HG03159 (cell line): ENCODE data around the gene NPAS3.

ENCODE experiments used
- ATAC-seq: cut with Tn5 transposase; IDR thresholded peaks from one replicate; pipeline ENCODE4 v1.9.1; 2021; ENCODE audit warnings: mild to moderate bottlenecking, moderate library complexity; ENCODE audit not compliant: unreplicated experiment

NPAS3 gene

GRCh38 chr14:33362934-33363333 is 424.3 kb downstream of the NPAS3 start:
- ATAC-seq = no peak

DNA sequence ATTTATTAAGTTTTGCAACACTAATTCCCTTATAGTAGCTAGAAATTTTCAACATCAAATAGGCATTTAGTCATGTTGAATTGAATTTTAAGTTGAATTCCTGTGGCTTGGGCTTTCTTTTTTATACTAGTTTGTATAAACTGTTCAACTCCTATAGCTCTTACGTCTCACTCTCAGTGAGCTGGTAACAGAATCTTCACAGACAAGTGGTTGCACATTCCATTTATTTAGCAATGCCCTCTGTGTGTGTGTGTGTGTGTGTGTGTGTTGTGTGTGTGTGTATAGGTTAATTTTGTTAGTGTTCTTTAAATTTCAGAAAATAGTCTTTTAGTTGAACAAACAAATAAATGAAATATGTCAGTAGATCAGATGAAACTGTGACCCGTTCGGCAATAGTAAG is 425.0 kb downstream of the NPAS3 start:
- ATAC-seq = no peak

DNA sequence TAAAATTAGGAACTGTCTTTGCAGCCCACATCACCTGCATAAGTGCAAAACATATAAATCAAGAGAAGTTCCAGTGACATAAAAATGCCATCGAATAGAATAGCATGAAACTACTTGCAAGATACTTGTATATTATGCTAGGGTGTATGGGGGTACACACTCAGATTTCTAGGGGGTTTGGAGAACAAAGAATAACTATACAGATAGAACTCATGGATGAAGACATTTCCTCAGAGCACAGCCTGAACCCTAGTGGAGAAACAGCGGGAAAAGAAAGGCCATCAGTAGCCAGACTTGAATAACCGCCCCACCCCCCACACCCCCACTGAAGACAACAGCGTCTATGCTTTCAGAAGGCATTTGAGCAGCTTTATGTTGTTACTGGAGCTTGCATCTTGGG is 425.8 kb downstream of the NPAS3 start:
- ATAC-seq = no peak

- ATAC-seq = no peak
Measured at GRCh38 chr14:33369041-33369440, 430.4 kb downstream of the NPAS3 start.

- ATAC-seq = peak; percentile 90
Measured at GRCh38 chr14:33369972-33370371, 431.3 kb downstream of the NPAS3 start.

GRCh38 chr14:33370426-33370825 is 431.7 kb downstream of the NPAS3 start:
- ATAC-seq = no peak

DNA sequence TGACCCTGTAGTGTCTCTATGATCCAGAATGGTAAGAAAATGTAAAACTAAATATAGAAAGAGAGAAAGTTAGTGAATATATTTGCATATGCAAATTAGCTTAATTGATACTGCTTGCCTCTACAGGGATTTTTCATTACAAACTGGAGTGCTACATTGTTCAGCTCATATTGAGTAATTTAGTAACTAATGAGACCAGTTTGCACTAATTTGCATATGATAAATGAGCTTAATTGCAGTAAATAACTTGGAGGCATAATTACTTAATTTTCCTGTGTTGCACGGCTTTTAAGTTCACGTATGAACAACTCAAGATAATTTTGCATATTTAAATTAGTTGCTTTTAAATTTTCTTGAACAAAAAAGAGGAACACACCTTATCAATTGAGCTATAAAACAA is 436.5 kb downstream of the NPAS3 start:
- ATAC-seq = no peak

DNA sequence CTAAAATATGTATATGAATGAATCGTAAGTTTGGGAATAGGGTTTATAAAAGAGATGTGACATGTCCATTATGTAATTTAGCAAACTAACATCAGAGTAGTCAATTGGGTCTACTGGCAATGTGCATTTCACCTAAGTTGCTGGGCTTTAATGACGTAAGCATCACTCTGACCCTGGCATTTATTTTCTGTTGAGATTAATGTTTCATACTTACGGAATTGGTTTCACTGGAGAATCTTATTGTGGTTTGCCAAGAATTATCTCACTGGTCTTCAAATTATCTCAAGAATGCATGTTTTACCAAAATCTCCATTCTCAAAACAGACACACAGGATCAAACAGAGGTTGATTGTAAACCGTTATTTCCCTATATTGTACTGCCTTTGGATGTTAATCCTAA is 437.1 kb downstream of the NPAS3 start:
- no peak for ATAC-seq

GRCh38 chr14:33376510-33376909 is 437.8 kb downstream of the NPAS3 start:
- no peak for ATAC-seq

GRCh38 chr14:33377596-33378390 is 439.1 kb downstream of the NPAS3 start:
- ATAC-seq = peak; percentile 85

DNA sequence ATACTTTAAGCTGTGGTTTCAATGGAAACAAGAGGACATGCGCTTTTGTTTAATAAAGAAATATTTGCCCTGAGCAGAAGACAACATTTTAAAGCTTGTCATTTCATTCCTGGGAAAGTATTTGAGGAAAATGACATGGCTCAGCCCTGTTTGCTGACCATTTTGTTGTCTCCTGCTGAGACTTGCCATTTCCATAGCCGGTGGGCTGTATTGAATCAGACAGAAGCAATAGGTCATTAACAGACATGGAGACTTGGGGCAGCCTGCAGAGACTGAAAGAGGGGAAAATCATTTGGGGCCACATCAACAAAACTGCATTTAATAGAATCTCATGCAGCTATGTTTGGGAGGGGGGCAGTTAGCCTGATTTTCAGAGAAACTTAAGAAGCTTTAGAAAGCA is 443.0 kb downstream of the NPAS3 start:
- ATAC-seq = no peak

- no peak for ATAC-seq
Measured at GRCh38 chr14:33386140-33386539, 447.5 kb downstream of the NPAS3 start.

DNA sequence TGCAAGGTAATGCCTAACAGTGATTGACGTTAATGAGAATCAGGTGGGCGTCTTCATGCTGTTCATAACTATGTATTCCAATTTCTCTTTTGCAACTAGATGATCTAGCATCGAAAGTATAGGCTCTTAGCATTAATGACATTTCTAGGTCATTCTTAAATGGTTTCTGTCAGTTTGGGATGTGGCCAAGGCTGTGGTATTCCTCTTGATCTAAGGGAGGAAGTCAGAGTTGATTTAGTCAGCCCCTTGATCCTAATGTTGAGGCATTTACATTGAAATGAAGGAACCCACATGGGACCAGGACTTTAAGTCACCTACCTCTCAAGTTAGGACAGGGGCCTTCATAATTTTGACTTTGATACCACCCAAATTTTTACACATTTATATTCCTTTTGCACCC is 448.1 kb downstream of the NPAS3 start:
- ATAC-seq = no peak

DNA sequence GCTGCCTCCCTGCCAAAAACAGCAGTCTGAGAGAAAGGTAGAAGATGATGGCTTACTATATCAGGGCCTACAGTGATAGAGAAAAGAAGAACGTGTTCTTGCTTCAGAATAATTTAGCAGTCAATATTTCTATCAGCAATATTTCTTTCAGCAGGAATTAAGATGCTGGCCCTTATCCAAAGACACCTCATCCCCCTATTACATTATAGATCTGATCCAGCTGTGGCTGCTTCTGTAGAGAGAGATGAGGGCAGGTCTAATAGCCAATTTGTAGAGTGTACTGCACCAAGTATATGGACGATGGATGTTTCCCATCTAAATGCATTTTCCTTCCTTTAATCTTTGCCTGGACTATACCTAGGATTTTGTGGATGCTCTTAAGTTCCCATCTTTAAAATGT is 451.7 kb downstream of the NPAS3 start:
- ATAC-seq = no peak

- no peak for ATAC-seq
Measured at GRCh38 chr14:33393231-33393894, 454.7 kb downstream of the NPAS3 start.

- ATAC-seq = no peak
Measured at GRCh38 chr14:33393895-33394368, 455.3 kb downstream of the NPAS3 start.

DNA sequence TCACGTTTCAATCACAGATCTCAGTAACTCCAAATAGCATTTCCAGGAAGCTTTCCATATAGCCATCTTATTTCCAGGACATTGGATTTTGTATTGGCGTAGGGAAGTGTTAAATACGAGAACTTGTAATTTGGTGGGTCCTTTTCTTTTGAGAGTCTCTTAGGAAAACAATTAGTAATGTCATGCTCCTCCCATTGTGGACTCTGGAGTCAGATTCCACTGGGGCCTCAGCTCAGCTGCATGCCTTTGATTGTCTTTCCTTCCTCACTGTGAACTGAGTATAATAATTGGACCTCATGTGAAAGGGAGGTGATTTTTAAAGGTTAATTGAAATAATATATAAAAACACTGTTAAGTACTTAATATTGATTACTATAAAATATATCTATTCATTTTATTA is 462.6 kb downstream of the NPAS3 start:
- no peak for ATAC-seq

DNA sequence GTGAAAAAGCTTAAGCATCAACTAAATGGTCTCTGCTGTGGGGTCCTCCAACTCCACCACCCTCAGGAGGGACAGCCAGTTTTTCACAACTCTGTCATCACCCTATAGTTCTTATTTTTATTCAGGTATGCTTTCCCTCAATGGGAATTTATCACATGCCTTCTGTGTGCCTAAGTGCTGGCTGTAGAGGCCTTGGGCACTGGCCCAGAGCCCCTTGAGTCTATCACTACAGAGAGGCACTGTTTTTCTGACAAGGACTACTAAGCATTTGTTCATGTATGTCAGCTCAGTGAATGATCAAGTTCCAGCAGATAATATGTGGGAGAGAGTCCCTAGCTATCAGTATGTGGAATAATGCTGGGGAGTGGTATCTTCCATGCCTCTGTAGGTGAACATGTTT is 463.9 kb downstream of the NPAS3 start:
- no peak for ATAC-seq

DNA sequence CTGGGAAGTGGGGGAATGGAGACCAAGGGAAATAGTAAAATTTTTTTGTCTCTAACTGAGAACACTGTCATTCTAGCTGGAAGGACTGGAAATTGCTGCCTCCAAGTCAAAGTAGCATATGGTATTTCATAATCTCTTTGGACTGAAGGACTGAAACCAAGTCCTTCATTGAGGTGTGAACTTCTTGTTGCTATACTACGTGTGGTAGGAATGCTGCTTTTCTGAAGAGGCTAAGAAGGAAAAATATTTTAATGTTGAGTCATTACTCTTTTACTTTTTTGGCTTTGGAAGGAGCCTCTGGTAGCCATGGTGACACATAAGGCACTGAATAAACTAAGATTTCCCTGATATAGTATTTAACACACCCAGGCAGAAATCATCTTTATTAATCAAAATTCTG is 465.4 kb downstream of the NPAS3 start:
- no peak for ATAC-seq

- no peak for ATAC-seq
Measured at GRCh38 chr14:33404964-33405574, 466.4 kb downstream of the NPAS3 start.

GRCh38 chr14:33406766-33407165 is 468.1 kb downstream of the NPAS3 start:
- ATAC-seq = no peak

GRCh38 chr14:33408291-33408690 is 469.6 kb downstream of the NPAS3 start:
- no peak for ATAC-seq
